B cell (primary cell): Measurements from ENCODE around the gene TLR10.

Experiments
- EZH2 ChIP-seq: IDR thresholded peaks from 2 replicates; pipeline ENCODE4 v1.6.1; 2012; ENCODE audit warnings: borderline replicate concordance, low read depth, mild to moderate bottlenecking, moderate library complexity, low read length; ENCODE audit not compliant: insufficient read depth, poor library complexity, severe bottlenecking
- TF ChIP-seq, protein P1 (sequence below): fragments of 200-600 bp; IDR thresholded peaks from one replicate; pipeline ENCODE4 v1.8.0; 2022; ENCODE audit warnings: antibody characterized with exemption, mild to moderate bottlenecking

DNA sequence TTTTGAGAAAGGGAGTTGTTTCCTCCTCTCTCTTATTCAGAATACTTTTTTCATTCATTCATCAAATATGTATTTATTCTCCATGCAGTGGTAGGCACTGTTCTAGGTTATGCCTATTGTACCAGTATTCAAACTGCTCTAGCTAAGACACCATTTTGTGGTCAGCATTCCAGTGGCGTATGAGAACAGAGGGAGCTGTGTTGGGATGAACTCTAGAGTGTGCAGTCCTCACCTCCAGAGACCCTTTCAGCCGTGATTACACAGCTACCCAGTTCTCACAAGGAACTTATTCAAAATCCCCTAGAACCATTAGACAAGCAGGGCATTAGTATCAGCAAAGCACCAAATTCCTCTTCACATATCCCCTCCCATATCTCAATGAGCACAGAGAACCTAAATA is 17.6 kb upstream of the TLR10 start:
- TF ChIP-seq, protein P1, sequence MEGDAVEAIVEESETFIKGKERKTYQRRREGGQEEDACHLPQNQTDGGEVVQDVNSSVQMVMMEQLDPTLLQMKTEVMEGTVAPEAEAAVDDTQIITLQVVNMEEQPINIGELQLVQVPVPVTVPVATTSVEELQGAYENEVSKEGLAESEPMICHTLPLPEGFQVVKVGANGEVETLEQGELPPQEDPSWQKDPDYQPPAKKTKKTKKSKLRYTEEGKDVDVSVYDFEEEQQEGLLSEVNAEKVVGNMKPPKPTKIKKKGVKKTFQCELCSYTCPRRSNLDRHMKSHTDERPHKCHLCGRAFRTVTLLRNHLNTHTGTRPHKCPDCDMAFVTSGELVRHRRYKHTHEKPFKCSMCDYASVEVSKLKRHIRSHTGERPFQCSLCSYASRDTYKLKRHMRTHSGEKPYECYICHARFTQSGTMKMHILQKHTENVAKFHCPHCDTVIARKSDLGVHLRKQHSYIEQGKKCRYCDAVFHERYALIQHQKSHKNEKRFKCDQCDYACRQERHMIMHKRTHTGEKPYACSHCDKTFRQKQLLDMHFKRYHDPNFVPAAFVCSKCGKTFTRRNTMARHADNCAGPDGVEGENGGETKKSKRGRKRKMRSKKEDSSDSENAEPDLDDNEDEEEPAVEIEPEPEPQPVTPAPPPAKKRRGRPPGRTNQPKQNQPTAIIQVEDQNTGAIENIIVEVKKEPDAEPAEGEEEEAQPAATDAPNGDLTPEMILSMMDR, result no peak
- TF ChIP-seq EZH2, result no peak
